RPMI7951 (cell line): ENCODE measurements around the gene SORCS1. TPM values are rescaled to one million over a fixed set of nuclear protein-coding genes. Genes with fewer than 3 reads are reported as not detected.
"Not testable (repeated sequence)": the region's sequence is repeated elsewhere in the genome, so short reads cannot be mapped to it uniquely, and the experiment has no call there.

Source experiments
- DNase-seq: peaks from one replicate; pipeline ENCODE4 v3.0.0-alpha.2; 2012; ENCODE audit warnings: low read depth
- total RNA-seq: library from RNA; depleted of rRNA; stranded (reverse); fragments of >200 nt; shearing (Covaris generic); gene quantifications from 2 replicates; pipeline ENCODE4 v1.2.3, GENCODE V29; 2014

Gene SORCS1
- total RNA-seq, 1 experiment from 2014 or later = under 0.01 TPM

DNA sequence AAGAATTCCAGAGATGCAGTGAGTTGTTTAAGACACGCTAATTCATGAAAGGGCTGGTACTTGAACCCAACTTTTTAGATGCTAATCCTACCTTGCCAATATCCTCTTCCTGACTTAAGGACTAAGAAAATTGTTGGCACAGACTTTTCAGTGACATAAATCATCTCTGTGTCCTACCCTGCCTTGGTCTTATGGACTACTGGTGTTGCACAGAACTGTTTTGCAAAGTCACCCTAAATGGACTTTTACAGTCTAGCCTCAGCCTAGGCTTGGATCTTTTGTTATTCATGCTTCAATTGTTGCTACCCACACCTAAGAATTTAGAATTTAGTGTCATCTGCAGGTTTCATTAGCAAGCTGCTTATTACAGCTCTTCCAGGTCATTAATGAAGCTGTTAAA, 112.7 kb downstream of the SORCS1 start:
- DNase-seq = no peak

DNA sequence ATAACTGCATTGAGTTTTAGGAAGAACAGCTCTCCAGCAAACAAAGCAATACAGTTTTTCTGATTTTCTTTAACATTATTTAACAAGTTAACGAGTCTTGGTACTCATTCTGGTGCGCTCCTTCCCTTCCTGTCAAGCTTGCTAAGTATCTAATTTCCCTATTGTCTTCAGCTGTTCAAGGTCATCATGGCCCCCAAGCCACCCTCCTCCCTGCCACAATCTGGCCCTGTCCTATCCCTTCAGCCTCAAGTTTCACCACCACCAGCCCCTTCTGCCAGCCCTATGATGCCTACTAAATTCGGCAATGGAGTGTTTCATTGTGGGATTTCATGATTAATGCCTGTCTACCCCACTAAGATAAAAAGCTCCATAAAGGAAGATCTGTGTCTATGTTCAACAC, 121.0 kb downstream of the SORCS1 start:
- DNase-seq = no peak

DNA sequence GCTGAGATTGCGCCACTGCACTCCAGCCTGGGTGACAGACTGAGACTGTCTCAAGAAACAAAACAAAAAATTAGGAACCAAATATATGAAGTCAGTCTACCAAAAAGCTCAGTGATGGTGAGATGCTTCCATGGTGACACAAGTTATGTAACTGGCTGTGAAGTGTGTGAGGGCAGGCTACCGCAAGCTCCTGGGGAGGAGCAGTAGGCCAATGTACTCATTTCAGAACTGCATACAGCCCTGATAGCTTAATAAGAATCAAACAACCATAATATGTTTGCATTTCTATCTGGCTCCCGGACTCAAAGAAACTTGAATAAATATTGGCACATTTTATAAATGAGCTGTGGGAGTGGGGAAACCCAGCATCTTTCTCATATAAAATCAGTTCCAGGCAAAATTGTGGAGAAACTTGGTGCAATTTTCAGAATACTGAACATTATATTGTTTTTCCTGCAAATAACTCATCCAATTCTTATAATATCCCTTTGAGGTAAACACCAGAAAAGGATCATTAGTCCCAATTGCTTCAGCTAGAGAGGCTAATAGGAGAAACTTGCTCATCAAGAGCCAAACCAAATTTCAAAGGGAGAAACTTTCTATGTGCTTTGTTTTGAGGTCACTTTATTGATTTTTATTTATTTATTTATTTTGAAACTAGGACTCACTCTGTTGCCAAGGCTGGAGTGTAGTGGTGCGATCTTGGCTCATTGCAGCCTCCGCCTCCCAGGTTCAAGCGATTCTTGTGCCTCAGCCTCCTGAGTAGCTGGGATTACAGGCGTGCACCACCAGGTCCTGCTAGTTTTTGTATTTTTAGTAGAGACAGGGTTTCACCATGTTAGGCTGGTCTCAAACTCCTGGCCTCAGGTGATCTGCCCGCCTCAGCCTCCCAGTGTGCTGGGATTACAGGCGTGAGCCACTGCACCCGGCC, 127.0 kb downstream of the SORCS1 start:
- no peak for DNase-seq

DNA sequence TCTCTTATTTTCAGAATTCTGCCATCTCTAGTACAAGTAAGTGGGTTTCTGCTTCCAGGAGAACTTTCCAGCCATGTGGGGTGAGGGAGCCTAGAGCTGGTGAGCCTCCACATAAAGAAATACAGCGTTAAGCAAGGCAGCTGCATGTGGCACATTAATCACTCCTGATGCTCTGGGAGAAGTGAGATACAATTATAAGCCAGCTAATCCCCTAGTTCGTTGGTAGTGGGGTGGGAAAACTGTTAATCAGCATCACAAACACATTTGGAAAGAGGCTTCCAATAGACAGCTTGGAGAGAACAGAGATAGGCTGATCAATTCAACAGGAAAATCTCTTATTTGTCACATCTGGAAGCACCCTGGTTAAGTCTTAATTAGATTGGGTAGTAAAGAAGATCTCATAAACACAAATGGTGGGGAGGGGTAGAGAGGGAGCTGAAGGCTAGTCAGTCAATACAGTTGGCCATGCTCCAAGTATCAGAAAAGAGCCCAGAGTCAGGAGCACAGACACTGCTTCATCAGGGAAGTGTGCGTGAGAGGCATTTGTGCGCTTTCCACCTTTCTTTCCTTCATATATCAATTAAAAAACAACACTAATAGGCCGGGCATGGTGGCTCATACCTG, 130.6 kb downstream of the SORCS1 start:
- no peak for DNase-seq

DNA sequence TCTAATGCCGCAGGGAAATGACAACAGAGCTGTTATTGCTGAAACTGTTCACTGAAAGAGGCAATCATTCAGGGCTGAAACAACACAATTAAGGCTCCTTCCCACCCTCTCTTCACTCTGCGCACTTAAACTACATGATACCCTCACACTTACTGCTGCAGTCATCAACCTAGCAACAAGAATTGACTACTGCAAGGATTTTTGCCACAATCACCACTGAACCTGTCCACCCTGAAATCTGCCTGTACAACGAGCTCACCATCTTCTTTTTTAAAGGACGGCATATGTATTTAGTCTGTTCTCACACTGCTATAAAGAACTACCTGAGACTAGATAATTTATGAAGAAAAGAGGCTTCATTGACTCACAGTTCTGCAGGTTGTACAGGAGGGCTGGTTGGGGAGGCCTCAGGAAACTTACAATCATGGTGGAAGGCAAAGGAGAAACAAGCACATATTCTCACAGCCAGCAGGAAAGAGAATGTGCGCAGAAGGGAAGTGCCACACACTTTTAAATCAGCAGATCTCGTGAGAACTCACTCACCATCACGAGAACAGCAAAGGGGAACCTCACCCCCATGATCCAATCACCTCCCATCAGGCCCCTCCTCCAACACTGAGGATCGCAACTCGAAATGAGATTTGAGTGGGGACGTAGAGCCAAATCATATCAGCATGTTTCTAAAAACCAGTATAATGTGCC, 131.7 kb downstream of the SORCS1 start:
- no peak for DNase-seq

DNA sequence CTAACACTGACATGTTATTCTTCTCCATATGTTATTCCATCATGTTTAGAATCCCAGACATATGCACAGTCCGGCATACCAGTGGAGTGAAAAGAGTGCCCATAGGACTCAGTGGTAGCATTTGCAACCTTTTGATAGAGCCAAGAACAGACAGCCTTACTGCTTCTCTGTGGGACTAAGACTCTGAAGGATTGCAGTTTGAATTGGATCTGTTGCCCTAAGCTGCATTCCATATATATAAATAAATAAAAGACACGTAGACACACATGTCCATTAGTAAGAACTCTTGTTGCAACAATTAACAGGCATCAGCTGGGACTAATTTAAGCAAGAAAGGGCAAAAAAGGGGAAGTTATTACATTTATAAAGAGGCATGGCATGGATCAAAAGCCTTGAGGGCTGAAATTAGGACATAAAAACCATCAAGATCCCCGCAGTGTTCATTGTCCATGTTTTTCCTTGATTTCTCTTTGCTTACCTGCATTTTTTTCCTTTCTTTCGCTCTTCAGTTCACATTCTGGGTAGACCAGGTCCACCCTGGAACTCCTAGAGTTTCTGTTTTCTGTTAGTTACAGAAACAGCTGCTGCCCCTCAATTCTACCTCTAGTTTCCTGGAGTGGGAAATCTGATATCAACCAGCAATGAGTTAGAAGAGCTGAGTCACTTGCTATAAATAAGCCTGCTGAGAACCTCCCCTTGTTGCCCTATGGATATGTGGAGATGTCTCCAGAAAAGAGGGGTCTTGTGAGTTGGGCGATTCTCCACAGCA, 132.4 kb downstream of the SORCS1 start:
- peak; percentile 19 for DNase-seq

DNA sequence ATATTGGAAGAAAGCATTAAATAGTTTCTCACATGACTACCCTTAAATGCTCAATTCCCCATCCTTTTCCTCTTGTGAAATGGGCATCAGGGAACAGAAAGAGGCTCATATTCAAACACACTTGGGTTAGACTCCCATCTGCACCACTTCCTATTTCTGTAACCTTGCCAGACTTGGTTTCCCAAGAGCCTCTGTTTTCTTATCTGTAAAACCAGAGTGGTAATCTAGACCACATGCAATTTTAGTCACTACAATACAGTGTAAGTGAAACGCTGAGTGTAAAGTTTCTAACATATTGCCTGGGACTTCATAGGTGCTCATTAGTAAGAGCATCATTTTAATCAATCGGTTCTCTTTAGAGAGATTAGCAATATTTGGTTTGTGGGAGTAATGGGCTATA, 136.3 kb downstream of the SORCS1 start:
- DNase-seq = no peak

DNA sequence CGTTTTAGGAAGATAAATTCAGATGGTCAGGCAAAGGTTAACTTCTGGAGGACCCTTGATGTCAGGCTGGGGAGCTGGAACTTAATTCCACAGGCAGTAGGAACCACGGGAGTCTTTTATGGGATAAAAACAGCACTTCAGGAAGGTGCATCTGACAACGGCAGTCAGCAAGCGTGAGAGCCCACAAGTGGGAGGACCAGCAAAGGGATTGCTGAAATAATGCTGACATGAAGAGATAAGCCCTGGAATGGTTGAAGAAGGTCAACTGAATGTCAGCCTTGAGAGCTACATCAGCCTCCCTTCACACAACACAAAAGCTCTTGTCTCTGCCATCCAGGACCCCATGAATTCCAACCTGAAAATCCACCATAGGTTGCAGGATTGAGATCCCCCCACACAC, 138.8 kb downstream of the SORCS1 start:
- DNase-seq = no peak

DNA sequence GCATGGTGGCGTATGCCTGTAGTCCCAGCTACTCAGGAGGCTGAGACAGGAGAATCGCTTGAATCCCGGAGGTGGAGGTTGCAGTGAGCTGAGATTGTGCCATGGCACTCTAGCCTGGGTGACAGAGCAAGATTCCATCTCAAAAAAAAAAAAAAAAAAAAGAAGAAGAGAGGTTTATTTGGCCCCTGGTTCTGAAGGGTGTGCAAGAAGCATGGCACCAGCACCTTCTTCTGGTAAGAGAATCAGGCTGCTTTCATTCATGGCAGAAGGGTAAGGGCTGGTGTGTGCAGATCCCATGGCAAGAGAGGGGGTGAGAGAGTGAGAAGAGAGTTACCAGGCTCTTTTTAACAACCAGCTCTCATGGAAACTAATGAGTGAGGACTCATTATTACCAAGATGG, 140.5 kb downstream of the SORCS1 start:
- DNase-seq = not testable (repeated sequence)

DNA sequence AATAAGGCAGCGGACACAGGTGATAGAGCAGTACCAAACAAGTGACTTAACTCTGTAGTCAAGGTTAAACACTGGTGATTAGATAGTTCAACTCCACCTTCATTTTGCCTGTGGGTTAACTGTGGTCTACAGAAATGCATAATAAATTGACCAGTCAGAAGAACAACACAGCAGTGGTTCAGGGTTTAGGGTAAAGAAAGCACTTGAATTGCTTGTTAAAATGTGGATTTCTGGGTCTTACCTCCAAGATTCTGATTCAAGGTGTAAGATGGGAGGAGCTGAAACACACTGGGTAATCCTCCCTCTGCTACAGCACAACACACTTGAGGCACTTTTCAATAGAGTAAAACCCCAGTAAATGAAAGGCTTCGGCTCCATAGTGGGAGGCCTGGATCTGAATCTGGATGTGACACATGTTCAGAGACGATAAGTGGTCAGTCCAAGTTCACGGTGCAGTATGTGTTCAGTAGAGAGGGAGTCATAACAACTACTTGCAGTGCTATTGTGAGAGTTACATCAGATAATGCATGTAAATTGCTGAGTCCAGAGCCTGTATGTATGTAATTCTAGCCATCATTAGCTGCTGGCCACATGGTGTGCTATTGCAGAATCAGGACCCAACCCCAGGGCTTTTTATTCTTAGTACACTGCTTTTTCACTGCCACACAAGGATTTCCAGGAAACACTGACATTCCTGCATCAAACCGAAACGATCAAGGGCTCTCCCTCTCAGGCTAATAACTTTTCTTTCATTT, 141.7 kb downstream of the SORCS1 start:
- DNase-seq = no peak

DNA sequence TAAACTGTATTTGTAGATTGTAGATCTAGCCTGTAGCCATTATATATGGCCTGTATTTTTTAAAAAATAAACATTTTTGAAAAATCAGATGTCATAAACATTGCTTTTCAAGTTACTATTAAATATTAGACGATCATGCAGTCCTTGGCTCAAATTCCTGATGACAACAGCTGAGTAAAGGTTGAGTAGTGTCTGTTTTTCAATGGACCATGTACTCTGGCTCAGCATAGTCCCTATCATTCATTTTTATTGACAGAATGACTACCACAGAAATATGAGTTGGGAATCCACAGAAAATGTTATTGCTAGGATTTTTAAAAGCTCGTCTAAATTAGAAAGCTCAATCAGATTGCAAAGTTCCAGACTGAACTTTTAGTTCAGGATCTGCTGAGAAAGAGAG, 145.4 kb downstream of the SORCS1 start:
- no peak for DNase-seq

DNA sequence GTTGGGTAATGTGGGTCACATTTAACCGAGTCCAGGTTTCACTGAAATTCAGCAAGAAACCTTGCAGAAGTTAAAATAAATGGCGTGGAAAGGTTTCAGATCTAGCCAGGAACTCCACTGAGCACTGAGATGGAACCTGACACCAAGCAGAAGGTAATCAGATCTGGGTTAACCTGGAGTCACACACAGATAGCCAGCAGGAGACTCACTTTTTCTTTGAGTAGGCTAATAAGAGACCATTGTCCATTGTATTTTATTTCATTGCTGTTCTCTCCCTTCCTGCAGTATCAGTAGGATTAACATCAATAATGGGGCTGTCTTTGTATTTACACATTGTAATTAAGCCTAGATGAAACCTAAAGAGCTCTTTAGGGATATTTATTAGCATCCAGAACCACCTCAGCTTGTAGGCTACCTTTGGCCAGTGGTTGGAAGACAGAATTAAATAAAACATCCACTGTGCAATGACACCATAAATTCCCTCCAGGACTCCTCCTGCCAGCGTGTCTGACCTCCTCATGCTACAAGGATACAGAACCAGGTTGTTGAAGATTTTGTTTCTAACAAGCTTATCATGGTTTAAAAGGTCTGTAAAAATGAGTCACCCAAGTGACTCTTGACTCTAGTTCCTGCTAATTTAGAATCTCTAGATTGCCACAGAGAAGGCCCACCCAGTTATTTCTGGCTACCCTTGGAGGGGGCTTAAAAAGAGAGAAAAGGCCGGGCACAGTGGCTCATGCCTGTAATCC, 151.1 kb downstream of the SORCS1 start:
- DNase-seq = no peak

DNA sequence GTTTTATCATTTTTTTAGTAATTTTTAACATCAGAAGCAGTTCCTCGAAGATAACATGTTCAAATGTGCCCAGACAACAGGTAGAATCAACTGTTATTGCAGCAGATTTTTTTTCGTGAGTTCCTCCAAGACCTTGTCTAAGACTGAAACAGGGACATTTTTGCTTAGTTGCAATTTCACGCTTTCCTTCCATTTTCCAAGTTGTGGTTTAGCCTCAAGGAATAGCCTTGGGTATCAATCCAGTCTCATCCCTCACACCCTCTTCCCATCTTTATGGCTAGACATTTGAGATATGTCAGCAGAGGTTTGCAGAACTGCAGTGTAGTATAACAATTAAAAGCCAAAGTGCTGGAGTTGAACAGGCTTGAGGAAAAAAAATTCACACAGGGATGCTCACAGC, 152.5 kb downstream of the SORCS1 start:
- DNase-seq = no peak

DNA sequence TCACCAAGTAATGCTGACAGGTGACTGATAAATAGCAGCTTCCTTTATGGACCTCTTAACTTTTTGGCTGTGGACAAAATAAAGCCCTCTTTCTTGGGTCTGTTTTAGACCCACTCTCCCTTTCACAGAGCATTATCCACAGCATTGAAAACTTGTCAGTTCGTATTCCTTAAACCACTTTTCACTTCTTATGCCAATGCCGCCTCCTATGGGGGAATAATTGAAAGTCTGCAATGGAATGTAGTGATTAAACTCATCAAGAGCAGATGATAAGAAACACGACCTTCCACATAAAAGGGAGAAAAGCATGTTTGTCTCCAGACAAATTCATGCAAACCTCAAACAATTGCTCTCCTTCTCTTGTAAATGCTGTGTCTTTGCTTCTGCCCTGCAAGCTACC, 153.4 kb downstream of the SORCS1 start:
- no peak for DNase-seq

DNA sequence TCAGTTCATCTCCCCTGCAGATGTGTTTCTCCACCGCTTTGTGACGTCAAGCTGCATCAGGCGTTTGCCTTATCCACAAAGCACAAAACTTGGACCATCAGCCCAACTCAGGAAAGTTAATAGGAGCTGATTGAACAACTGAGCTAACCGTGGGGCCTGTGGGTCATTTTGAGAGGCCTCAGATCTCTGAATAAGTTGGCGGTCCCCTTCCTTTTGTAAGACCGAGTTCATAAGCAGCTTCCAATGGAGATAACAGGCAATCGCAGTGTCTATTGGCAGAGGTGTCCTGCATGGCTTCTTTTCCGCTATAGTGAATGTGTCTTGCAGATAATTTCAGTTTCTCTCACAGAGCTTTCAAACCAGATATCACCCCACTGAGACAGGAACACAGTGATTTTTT, 154.0 kb downstream of the SORCS1 start:
- no peak for DNase-seq

DNA sequence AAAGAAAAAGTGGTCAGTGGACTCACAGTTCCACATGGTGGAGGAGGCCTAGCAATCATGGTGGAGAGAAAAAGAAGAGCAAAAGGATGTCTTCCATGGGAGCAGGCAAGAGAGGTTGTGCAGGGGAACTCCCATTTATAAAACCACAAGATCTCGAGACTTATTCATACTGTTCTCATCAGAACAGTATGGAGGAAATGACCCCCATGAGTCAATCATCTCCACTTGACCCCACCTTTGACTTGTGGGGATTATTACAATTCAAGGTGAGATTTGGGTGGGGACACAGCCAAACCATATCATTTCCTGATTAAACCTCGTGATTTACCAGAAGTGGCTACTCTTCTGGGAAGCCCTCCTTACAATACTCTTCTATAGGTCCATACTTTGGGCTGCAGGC, 160.1 kb downstream of the SORCS1 start:
- DNase-seq = no peak

DNA sequence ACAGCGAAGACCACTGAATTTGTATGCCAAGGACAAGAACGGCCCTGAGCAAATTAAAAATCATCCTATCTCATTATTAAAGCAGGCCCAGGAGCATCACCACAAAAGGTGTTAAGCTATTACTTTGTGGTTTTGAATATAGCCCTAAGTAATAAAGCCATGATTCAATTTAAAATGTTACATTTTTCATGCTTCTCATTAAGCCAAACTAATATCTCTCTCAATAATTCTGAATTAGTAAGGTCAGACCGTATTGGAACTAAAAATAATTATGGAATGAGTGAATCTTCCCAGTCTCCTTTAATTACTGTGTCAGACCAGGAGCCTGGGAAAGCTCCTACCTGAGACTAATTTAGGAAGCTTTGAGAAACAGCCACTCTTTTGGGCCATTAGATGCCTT, 162.4 kb downstream of the SORCS1 start:
- no peak for DNase-seq

DNA sequence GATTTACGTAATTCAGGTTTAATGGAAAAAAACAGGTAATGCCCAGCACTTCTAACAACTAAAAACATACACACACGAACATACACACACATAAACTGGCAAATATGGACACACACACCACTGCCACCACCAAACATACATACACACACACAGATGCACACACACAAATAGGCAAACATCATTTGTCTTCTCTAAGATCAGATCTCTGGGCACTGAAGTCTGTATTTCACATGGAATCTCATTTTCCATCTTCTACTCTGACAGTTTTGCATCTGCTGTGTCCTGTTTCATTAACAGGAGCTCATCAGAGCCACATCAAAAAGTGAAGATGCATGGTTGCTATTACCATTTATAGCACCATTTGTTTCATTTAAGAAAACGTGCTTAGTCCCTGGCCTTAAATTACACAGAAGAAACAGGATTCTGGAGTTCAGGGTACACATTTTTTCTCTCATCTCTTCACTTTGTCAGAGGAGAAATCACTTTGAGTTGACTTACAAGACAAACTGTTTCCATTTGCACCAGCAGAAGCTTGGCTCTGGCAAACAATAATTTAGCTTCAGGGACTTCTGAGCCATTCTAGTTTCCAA, 165.3 kb downstream of the SORCS1 start:
- DNase-seq = no peak

DNA sequence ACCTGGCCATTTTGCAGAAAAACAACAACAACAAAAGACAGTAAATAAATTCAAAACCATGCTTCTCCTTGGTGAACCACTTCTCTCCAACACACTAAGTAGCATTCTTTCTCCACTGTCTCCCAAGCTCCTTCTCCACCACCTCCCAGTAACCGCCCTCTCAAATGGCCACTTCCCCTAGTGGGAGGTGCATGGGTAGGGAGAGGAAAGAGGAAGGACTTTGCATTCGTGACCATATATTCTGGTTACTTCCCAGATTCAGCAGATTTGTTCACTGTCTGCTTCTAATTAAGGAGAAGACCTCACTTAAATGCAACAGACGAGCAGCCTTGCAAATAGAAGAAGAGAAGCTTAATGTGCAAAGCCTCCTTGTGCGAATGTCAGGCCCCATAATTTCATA, 166.8 kb downstream of the SORCS1 start:
- no peak for DNase-seq

DNA sequence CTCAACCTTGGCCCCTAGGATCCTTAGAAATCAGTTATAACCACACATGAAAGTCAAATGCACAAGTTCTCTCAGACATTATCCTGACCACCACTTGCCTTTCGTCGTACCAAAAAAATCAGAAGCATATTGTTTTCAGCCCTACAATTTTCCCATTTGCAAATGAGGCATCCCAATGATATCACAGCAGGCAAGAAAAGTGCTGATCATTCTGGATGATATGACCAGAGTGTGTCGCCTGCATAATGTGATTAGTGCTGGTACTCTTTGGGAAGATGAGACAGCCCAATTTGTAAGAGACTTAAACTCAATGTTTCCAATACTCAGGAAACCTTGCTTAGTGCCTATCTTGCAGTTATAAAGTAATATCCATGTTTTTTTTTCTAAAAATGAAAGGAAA, 168.0 kb downstream of the SORCS1 start:
- DNase-seq = no peak
